Kidney (tissue), 14 donors: Measurements from ENCODE around the gene STK32B. TPM values are rescaled to one million over a fixed set of nuclear protein-coding genes. Genes with fewer than 3 reads are reported as not detected.

ENCODE experiments used
- DNase-seq, 5 donors: peaks; one replicate each; pipeline ENCODE4 v3.0.0-alpha.2; 2013 to 2020
- FAIRE-seq: peaks from 2 replicates; lab custom pipeline; 2012; peaks lifted over from hg19 to GRCh38; lab: Jason Lieb, UNC
- H3K27ac ChIP-seq, 2 donors: one replicate each; pipeline ENCODE4 v1.7.0; 2013; ENCODE audit warnings: low read depth in 2 of 2, low read length in 2 of 2, inconsistent platforms in 1 of 2
- H3K27me3 ChIP-seq: one replicate; pipeline ENCODE4 v1.7.1; 2013; ENCODE audit warnings: low read length, inconsistent platforms; ENCODE audit not compliant: control insufficient read depth, insufficient read depth
- H3K36me3 ChIP-seq, 3 donors: one replicate each; pipeline versions ENCODE4 v1.7.0 to v1.7.1; 2013; ENCODE audit warnings: low read length in 3 of 3, control low read depth in 1 of 3, inconsistent platforms in 1 of 3; ENCODE audit not compliant: insufficient read depth in 3 of 3, control insufficient read depth in 2 of 3
- H3K4me1 ChIP-seq, 3 donors: one replicate each; pipeline versions ENCODE4 v1.7.0 to v1.7.1; 2013; ENCODE audit warnings: low read length in 3 of 3, inconsistent platforms in 1 of 3, low read depth in 1 of 3; ENCODE audit not compliant: control insufficient read depth in 2 of 3, insufficient read depth in 2 of 3
- H3K4me3 ChIP-seq, 3 donors: one replicate each; pipeline versions ENCODE4 v1.7.0 to v1.8.1; 2013; ENCODE audit warnings: low read length in 3 of 3, control low read depth in 1 of 3, inconsistent platforms in 1 of 3
- H3K9ac ChIP-seq, 3 donors: one replicate each; pipeline versions ENCODE4 v1.7.0 to v1.7.1; 2013; ENCODE audit warnings: low read length in 3 of 3, control low read depth in 1 of 3, inconsistent platforms in 1 of 3
- H3K9me3 ChIP-seq, 3 donors: one replicate each; pipeline versions ENCODE4 v1.7.0 to v1.7.1; 2013; ENCODE audit warnings: low read length in 3 of 3, control low read depth in 1 of 3, inconsistent platforms in 1 of 3; ENCODE audit not compliant: control insufficient read depth in 2 of 3, insufficient read depth in 1 of 3
- intact Hi-C: fragments of 100-400 bp; cut with DNase I; formaldehyde crosslinking; loops from one replicate; pipeline ENCODE4 v1.11.1; 2022
- polyA plus RNA-seq: library from polyadenylated mRNA; stranded (reverse); fragments of 350-450 nt; fragmentation: Illumina TruSeq; extraction: RNeasy Lipid Tissue Mini Kit (QIAGEN cat#74804); gene quantifications from one replicate; pipeline ENCODE4 v1.2.3, GENCODE V29; 2014; ENCODE audit warnings: low read depth, low replicate concordance; ENCODE audit not compliant: insufficient read depth
- total RNA-seq: library from RNA; stranded (reverse); fragmentation: NEBNext Ultra II Directional; extraction: Animal tissue kit (Norgen Biotek cat#: 25700); gene quantifications from one replicate; pipeline ENCODE4 v1.2.1, GENCODE V29; 2021
- TF ChIP-seq, protein P1 (sequence below): IDR thresholded peaks from 3 replicates; pipeline ENCODE4 v1.5.1; 2012; ENCODE audit warnings: mild to moderate bottlenecking, moderate library complexity, borderline replicate concordance; ENCODE audit not compliant: insufficient read depth; ENCODE audit errors: extremely low read depth
- donor health status: control.
- donor health status: control.
- donor health status: control.
- donor health status: control.
- donor health status: control.
- donor health status: DM: yes; HTN: yes; CAD: no.
- donor health status: Normal renal cell carcinoma (clear cell type).

The STK32B gene
- total and polyA plus RNA-seq, 2 donors from 2014 or later: 18.1 to 18.2 TPM

DNA sequence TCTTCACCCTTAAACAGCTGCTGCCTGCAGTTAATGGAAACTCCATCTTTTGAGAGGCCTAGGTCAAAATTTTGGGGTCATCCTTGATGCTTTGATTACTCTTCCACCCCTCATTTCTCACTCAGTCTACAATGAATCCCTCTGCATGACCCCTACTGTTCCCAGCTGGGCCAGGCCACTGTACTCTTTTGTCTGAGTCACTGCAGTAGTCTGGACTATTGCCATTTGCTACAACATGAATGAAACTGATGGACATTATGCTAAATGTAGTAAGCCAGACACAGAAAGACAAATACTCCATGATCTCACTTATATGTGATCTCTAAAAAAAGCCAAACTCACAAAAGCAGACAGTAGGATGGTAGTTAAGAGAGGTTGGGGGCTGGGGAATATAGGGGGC, 28.3 kb downstream of the STK32B start:
- no peak for FAIRE-seq
- peaks cover 0 to 5% (median 0%) of the 10 kb centered on the region in 3 donors for H3K9me3 ChIP-seq
- H3K4me3 ChIP-seq: no peak overlapping the region
- H3K27ac ChIP-seq: no peak overlapping the region
- H3K27me3 ChIP-seq: no peaks in the 10 kb centered on the region
- no peak for DNase-seq
- TF ChIP-seq, protein P1, sequence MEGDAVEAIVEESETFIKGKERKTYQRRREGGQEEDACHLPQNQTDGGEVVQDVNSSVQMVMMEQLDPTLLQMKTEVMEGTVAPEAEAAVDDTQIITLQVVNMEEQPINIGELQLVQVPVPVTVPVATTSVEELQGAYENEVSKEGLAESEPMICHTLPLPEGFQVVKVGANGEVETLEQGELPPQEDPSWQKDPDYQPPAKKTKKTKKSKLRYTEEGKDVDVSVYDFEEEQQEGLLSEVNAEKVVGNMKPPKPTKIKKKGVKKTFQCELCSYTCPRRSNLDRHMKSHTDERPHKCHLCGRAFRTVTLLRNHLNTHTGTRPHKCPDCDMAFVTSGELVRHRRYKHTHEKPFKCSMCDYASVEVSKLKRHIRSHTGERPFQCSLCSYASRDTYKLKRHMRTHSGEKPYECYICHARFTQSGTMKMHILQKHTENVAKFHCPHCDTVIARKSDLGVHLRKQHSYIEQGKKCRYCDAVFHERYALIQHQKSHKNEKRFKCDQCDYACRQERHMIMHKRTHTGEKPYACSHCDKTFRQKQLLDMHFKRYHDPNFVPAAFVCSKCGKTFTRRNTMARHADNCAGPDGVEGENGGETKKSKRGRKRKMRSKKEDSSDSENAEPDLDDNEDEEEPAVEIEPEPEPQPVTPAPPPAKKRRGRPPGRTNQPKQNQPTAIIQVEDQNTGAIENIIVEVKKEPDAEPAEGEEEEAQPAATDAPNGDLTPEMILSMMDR: no peak
- no peak overlapping the region for H3K9ac ChIP-seq
- no peaks in the 10 kb centered on the region for H3K4me1 ChIP-seq
- no peaks in the 10 kb centered on the region for H3K36me3 ChIP-seq
- intact Hi-C loops: no loop called here

DNA sequence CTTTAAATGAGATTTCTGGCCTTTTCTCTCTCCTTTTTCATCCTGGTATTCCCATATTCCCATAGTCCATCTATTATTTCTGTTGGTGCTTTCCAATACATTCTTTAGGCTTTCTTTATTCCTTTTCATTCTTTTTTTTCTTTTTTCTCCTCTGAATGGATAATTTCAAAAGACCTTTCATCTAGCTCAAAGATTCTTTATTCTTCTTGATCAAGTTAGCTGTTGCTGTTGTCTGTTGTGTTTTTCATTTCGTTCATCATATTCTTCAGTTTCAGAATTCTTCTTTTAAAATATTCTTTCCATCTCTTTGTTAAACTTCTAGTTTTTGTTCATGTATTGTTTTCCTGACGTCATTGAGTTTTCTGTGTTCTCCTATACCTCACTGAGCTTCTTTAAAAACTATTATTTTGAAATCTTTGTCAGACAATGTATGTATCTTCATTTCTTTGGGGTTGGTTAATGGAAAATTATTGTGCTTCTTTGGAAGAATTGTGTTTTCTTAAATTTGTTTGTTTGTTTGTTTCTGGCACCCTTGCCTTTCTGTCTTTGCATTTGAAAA, 30.2 kb downstream of the STK32B start:
- Histone ChIP-seq H3K27me3 (no peaks in the 10 kb centered on the region), H3K4me1 (no peaks in the 10 kb centered on the region), H3K9me3 (peaks cover 0 to 9% (median 0%) of the 10 kb centered on the region in 3 donors), H3K27ac (no peak overlapping the region), H3K4me3 (no peak overlapping the region), H3K9ac (no peak overlapping the region), H3K36me3 (no peaks in the 10 kb centered on the region)
- no peak for FAIRE-seq
- intact Hi-C loops: no loop called here
- TF ChIP-seq, protein P1: no peak
- DNase-seq: no peak

DNA sequence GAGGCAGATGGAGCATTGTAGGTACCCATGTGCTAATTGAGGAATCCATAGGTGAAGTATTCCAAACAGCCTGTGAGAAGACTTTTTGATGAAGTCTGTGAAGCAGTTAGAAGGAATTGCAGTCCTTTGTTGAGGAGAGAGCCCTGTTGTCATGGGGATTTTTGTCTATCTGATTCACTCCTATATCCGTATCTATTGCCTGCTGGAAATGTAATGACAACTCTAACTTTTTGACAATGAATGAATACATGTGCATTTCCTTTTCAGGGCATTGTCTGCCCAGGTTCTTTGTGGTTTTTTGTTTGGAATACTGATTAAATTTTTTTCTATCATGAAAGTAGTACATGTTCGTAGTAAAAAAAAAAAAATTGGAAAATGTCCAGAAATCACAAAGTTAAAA, 31.1 kb downstream of the STK32B start:
- Histone ChIP-seq H3K9me3 (peaks cover 0 to 9% (median 0%) of the 10 kb centered on the region in 3 donors), H3K27me3 (no peaks in the 10 kb centered on the region), H3K9ac (no peak overlapping the region), H3K4me3 (no peak overlapping the region), H3K4me1 (no peaks in the 10 kb centered on the region), H3K27ac (no peak overlapping the region), H3K36me3 (no peaks in the 10 kb centered on the region)
- intact Hi-C loops: no loop called here
- no peak for FAIRE-seq
- DNase-seq: no peak
- TF ChIP-seq, protein P1: no peak
